SH-SY5Y (cell line): Measurements from ENCODE around the gene SOX1.

Experiments
- GATA2 ChIP-seq: IDR thresholded peaks from 2 replicates; pipeline ENCODE4 v1.6.1; 2011; ENCODE audit warnings: mild to moderate bottlenecking, low read depth, low read length
- GATA3 ChIP-seq: IDR thresholded peaks from 2 replicates; pipeline ENCODE4 v1.6.1; 2011; ENCODE audit warnings: low read depth, mild to moderate bottlenecking, low read length, moderate library complexity

The SOX1 gene

GRCh38 chr13:112062571-112063570 lies 4.1 kb upstream of the SOX1 start:
- no peak for TF ChIP-seq GATA3
- TF ChIP-seq GATA2, result no peak

GRCh38 chr13:112063807-112064206 lies 3.1 kb upstream of the SOX1 start:
- TF ChIP-seq GATA2 (no peak), GATA3 (no peak)

- TF ChIP-seq GATA3 (no peak), GATA2 (no peak)
These were observed 2.7 kb upstream of the SOX1 start for GRCh38 chr13:112064222-112064621.

GRCh38 chr13:112065521-112065866 lies 1.5 kb upstream of the SOX1 start:
- TF ChIP-seq GATA2 (no peak), GATA3 (no peak)

GRCh38 chr13:112065867-112066623 lies 904 bp upstream of the SOX1 start:
- no peak for TF ChIP-seq GATA3
- no peak for TF ChIP-seq GATA2

- no peak for TF ChIP-seq GATA2
- TF ChIP-seq GATA3, result no peak
These were observed 335 bp upstream of the SOX1 start for GRCh38 chr13:112066624-112067004.

GRCh38 chr13:112067871-112068539 lies 1.1 kb downstream of the SOX1 start:
- TF ChIP-seq GATA3, result no peak
- no peak for TF ChIP-seq GATA2

GRCh38 chr13:112068540-112069060 lies 1.7 kb downstream of the SOX1 start:
- no peak for TF ChIP-seq GATA3
- no peak for TF ChIP-seq GATA2

GRCh38 chr13:112069061-112069844 lies 2.3 kb downstream of the SOX1 start:
- no peak for TF ChIP-seq GATA2
- no peak for TF ChIP-seq GATA3

GRCh38 chr13:112069845-112070251 lies 2.9 kb downstream of the SOX1 start:
- TF ChIP-seq GATA3 (no peak), GATA2 (no peak)

- TF ChIP-seq GATA3 (no peak), GATA2 (no peak)
These were observed 4.3 kb downstream of the SOX1 start for GRCh38 chr13:112071102-112071722.

- TF ChIP-seq GATA2, result no peak
- TF ChIP-seq GATA3, result no peak
These were observed 5.0 kb downstream of the SOX1 start for GRCh38 chr13:112071723-112072533.
